GM18505 (cell line): ENCODE measurements around the gene CMKLR1.

Experiments
- ATAC-seq: cut with Tn5 transposase; IDR thresholded peaks from one replicate; pipeline ENCODE4 v1.9.1; 2021; ENCODE audit not compliant: unreplicated experiment
- POLR2A ChIP-seq: IDR thresholded peaks from 4 replicates; pipeline ENCODE4 v1.6.1; 2011; ENCODE audit warnings: borderline replicate concordance; ENCODE audit not compliant: insufficient read depth, insufficient read length; ENCODE audit errors: extremely low read depth

Gene CMKLR1

GRCh38 chr12:108338915-108339657 is at the start of gene CMKLR1:
TSS of gene CMKLR1 (minus strand) at chr12:108339311. CDS start at chr12:108293591, 45,720 bp downstream.
- TF ChIP-seq POLR2A, result no peak
- ATAC-seq, result no peak

GRCh38 chr12:108387771-108388170 is 48.7 kb upstream of the CMKLR1 start:
- TF ChIP-seq POLR2A, result no peak
- no peak for ATAC-seq

GRCh38 chr12:108386709-108387360 is 47.7 kb upstream of the CMKLR1 start:
- TF ChIP-seq POLR2A, result no peak

GRCh38 chr12:108382437-108382801 is 43.3 kb upstream of the CMKLR1 start:
- no peak for TF ChIP-seq POLR2A

More at GRCh38 chr12:108386709-108387360, 47.7 kb upstream of the CMKLR1 start:
- ATAC-seq, result no peak

GRCh38 chr12:108381787-108382436 is 42.8 kb upstream of the CMKLR1 start:
- no peak for ATAC-seq
- TF ChIP-seq POLR2A, result no peak

More at GRCh38 chr12:108382437-108382801, 43.3 kb upstream of the CMKLR1 start:
- no peak for ATAC-seq

GRCh38 chr12:108380382-108380781 is 41.3 kb upstream of the CMKLR1 start:
- ATAC-seq, result no peak
- TF ChIP-seq POLR2A, result no peak

- no peak for ATAC-seq
- no peak for TF ChIP-seq POLR2A
Observed at GRCh38 chr12:108379823-108380222, 40.7 kb upstream of the CMKLR1 start.

GRCh38 chr12:108378926-108379325 is 39.8 kb upstream of the CMKLR1 start:
- no peak for ATAC-seq
- no peak for TF ChIP-seq POLR2A

GRCh38 chr12:108377260-108377659 is 38.1 kb upstream of the CMKLR1 start:
- TF ChIP-seq POLR2A, result no peak
- no peak for ATAC-seq

- no peak for TF ChIP-seq POLR2A
- ATAC-seq, result no peak
Observed at GRCh38 chr12:108375986-108376663, 37.0 kb upstream of the CMKLR1 start.

GRCh38 chr12:108374596-108375320 is 35.6 kb upstream of the CMKLR1 start:
- TF ChIP-seq POLR2A, result no peak
- ATAC-seq, result no peak

GRCh38 chr12:108373111-108373510 is 34.0 kb upstream of the CMKLR1 start:
- TF ChIP-seq POLR2A, result no peak
- no peak for ATAC-seq

GRCh38 chr12:108371801-108372344 is 32.8 kb upstream of the CMKLR1 start:
- TF ChIP-seq POLR2A, result no peak
- ATAC-seq, result no peak

- no peak for TF ChIP-seq POLR2A
- no peak for ATAC-seq
Observed at GRCh38 chr12:108370415-108370814, 31.3 kb upstream of the CMKLR1 start.
